ENCODE measurements around the gene FRS3.

FRS3 gene

GRCh38 chr6:41789390-41789724, 9.7 kb upstream of the FRS3 start:
- DNase-seq, result no peak

GRCh38 chr6:41787219-41787917, 7.7 kb upstream of the FRS3 start, which contains the start of gene TOMM6:
Gene TOMM6, plus strand, starts transcription at chr6:41787694. Its CDS starts 4 bp downstream, at chr6:41787698.
- peak; percentile 82 to 91 for DNase-seq

- peak; percentile 47 to 64 for DNase-seq
Observed at GRCh38 chr6:41786451-41787218, 6.9 kb upstream of the FRS3 start.

- peak in 1 of 2 experiments; percentile 31 for DNase-seq
Observed at GRCh38 chr6:41785689-41786450, 6.2 kb upstream of the FRS3 start.

GRCh38 chr6:41785254-41785653, 5.6 kb upstream of the FRS3 start:
- DNase-seq, result no peak

- no peak for DNase-seq
Observed at GRCh38 chr6:41784581-41785171, 5.0 kb upstream of the FRS3 start.

GRCh38 chr6:41783106-41783780, 3.5 kb upstream of the FRS3 start:
- no peak for DNase-seq

- no peak for DNase-seq
Observed at GRCh38 chr6:41781366-41781730, 1.6 kb upstream of the FRS3 start.

- peak; percentile 19 to 60 for DNase-seq
Observed at GRCh38 chr6:41780551-41781365, 1.1 kb upstream of the FRS3 start, which contains the start of gene PRICKLE4. Gene PRICKLE4, plus strand, starts transcription at chr6:41780782. Its CDS starts 2,692 bp downstream, at chr6:41783474.

GRCh38 chr6:41779336-41779735, 364 bp downstream of the FRS3 start:
- DNase-seq, result peak in 1 of 2 experiments; percentile 44

- DNase-seq, result peak in 1 of 2 experiments; percentile 15
Observed at GRCh38 chr6:41778895-41779294, 805 bp downstream of the FRS3 start.

GRCh38 chr6:41777551-41778285, 2.0 kb downstream of the FRS3 start:
- DNase-seq, result no peak

- no peak for DNase-seq
Observed at GRCh38 chr6:41775293-41775882, 4.3 kb downstream of the FRS3 start.

GRCh38 chr6:41774841-41775240, 4.9 kb downstream of the FRS3 start:
- DNase-seq, result no peak

GRCh38 chr6:41771058-41771983, 8.4 kb downstream of the FRS3 start:
- no peak for DNase-seq

- DNase-seq, result no peak
Observed at GRCh38 chr6:41770381-41771057, 9.2 kb downstream of the FRS3 start.

GRCh38 chr6:41769376-41769775, 10.3 kb downstream of the FRS3 start:
- no peak for DNase-seq

GRCh38 chr6:41768545-41769308, 11.0 kb downstream of the FRS3 start:
- no peak for DNase-seq
